ENCODE measurements around the gene ENAH.

GRCh38 chr1:225517221-225517620 lies 135.7 kb downstream of the ENAH start:
- TF ChIP-seq CTCF (conservative IDR thresholded peaks at IDR 0.05 in 1 of 2, IDR thresholded peaks at IDR 0.05 in 1 of 2; ENCODE audit: extremely low read depth in 1 of 2, insufficient read depth in 1 of 2, low read depth in 1 of 2, low read length in 2 of 2) (no peak), EZH2 (IDR thresholded peaks at IDR 0.05; ENCODE audit: borderline replicate concordance, low read length) (no peak)

All from mammary epithelial cell (primary cell).